ENCODE data around the gene SLCO2A1. TPM values are rescaled to one million over a fixed set of nuclear protein-coding genes. Genes with fewer than 3 reads are reported as not detected.

SLCO2A1 gene
- total RNA-seq, 2 donors from 2014 or later, result 26.3 to 34.8 TPM

GRCh38 chr3:134059671-134060560 is 30.2 kb upstream of the SLCO2A1 start:
- Histone ChIP-seq H3K4me1 (peaks cover 8% of the 10 kb centered on the region), H3K9me3 (no peaks in the 10 kb centered on the region), H3K9ac (ENCODE audit: low read depth in 2 of 2, low read length in 2 of 2) (no peak overlapping the region), H3K4me3 (no peak overlapping the region), H3K27ac (no peak overlapping the region), H3K36me3 (no peaks in the 10 kb centered on the region), H3K27me3 (no peaks in the 10 kb centered on the region)
- no peak for TF ChIP-seq CTCF (IDR thresholded peaks at IDR 0.05)
- peak; percentile 52 for DNase-seq
- intact Hi-C loops (cut with DNase I), result loop anchor here (2.0 to 10.0 kb wide), 2 partner anchors 129 to 245 kb away; no protein-coding TSS in a partner anchor

GRCh38 chr3:134059035-134059601 is 29.4 kb upstream of the SLCO2A1 start:
- Histone ChIP-seq H3K4me1 (peaks cover 8% of the 10 kb centered on the region), H3K36me3 (no peaks in the 10 kb centered on the region), H3K27ac (no peak overlapping the region), H3K27me3 (no peaks in the 10 kb centered on the region), H3K4me3 (no peak overlapping the region), H3K9ac (ENCODE audit: low read depth in 2 of 2, low read length in 2 of 2) (no peak overlapping the region), H3K9me3 (no peaks in the 10 kb centered on the region)
- peak; percentile 13 for DNase-seq
- TF ChIP-seq CTCF (IDR thresholded peaks at IDR 0.05), result no peak
- intact Hi-C loops (cut with DNase I), result no loop called here

- Histone ChIP-seq H3K9me3 (no peaks in the 10 kb centered on the region), H3K9ac (ENCODE audit: low read depth in 2 of 2, low read length in 2 of 2) (peak overlapping the region in 1 of 2 donors; percentile 22), H3K4me3 (peak overlapping the region; percentile 2), H3K27ac (peak overlapping the region; percentile 66), H3K36me3 (no peaks in the 10 kb centered on the region), H3K4me1 (peaks cover 8% of the 10 kb centered on the region), H3K27me3 (no peaks in the 10 kb centered on the region)
- intact Hi-C loops (cut with DNase I), result no loop called here
- no peak for TF ChIP-seq CTCF (IDR thresholded peaks at IDR 0.05)
- peak; percentile 78 for DNase-seq
Observed at GRCh38 chr3:134057654-134058110, 28.0 kb upstream of the SLCO2A1 start.

GRCh38 chr3:134057006-134057653 is 27.4 kb upstream of the SLCO2A1 start:
- TF ChIP-seq CTCF (IDR thresholded peaks at IDR 0.05), result no peak
- no peak for DNase-seq

DNA sequence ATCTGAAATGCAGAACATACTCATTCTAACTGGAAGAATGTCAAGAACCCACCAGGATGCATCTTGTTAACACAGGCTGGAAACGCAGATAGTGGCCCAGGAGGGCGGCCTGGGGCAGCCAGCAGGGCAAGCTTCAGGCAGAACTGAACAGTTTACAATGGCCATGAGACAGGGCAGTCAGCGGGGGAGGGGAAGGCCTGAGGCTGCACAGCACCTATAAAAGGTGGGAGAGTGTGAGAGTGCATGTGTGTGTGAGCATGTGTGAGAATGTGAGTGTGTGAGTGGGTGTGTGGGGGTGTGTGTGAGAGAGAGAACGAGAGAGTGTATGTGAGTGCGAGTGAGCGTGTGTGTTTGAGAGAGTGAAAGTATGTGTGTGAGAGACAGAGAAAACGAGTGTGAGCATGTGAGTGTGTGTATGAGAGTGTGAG is 26.8 kb upstream of the SLCO2A1 start:
- TF ChIP-seq CTCF (IDR thresholded peaks at IDR 0.05), result no peak
- no peak overlapping the region for H3K4me3 ChIP-seq
- H3K9me3 ChIP-seq, result no peaks in the 10 kb centered on the region
- DNase-seq, result no peak
- H3K27ac ChIP-seq, result no peak overlapping the region
- H3K36me3 ChIP-seq, result no peaks in the 10 kb centered on the region
- H3K4me1 ChIP-seq, result peaks cover 8% of the 10 kb centered on the region
- no peak overlapping the region for H3K9ac ChIP-seq (ENCODE audit: low read depth in 2 of 2, low read length in 2 of 2)
- intact Hi-C loops (cut with DNase I), result no loop called here
- H3K27me3 ChIP-seq, result no peaks in the 10 kb centered on the region

More at GRCh38 chr3:134057006-134057653, 27.4 kb upstream of the SLCO2A1 start:
- Histone ChIP-seq H3K36me3 (no peaks in the 10 kb centered on the region), H3K9me3 (no peaks in the 10 kb centered on the region), H3K27me3 (no peaks in the 10 kb centered on the region), H3K9ac (ENCODE audit: low read depth in 2 of 2, low read length in 2 of 2) (peak overlapping the region in 1 of 2 donors; percentile 22), H3K4me1 (peaks cover 8% of the 10 kb centered on the region), H3K4me3 (peak overlapping the region; percentile 2), H3K27ac (peak overlapping the region; percentile 66)
- intact Hi-C loops (cut with DNase I), result no loop called here

Data from colonic mucosa (tissue), 4 donors.